ENCODE results near the gene PF4V1.
"Not testable (repeated sequence)": the region's sequence is repeated elsewhere in the genome, so short reads cannot be mapped to it uniquely, and the experiment has no call there.

The PF4V1 gene

DNA sequence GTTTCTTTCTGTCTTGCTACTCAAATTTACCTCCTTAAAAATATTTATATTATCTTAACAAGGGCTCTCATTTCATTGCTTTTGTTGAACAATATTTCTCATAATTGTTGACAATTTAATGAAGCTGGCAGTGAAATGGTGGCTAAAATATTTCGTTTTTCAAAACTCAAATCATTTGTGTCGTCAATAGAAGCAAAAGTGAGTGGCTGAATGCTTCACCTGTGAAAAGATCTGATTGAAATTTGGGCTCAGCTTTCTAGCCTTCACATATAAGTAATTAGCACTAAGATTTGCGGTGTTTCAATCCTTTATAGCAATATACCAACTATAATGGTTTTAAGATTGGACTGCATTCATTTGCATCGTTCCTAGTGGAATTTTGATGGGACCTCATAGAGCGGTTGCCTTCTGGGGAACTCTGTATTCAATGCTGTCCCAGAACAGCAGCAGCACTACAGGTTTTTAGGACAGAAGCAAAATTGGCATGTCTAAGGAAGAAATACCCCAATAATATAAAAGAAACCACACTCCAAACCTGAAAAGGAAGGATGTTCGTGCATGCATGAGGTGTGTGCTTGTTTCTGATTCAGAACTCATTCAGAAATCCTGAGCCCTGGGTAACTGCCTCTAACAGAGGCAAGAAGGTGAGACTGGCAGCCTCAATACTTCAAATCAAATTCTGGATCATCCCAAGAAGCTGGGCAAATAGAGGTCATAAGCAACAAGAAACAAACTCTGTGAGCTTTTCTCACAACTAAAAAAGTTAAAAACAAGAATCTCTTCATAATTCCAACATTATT is 18.6 kb downstream of the PF4V1 start:
- no peak for DNase-seq

DNA sequence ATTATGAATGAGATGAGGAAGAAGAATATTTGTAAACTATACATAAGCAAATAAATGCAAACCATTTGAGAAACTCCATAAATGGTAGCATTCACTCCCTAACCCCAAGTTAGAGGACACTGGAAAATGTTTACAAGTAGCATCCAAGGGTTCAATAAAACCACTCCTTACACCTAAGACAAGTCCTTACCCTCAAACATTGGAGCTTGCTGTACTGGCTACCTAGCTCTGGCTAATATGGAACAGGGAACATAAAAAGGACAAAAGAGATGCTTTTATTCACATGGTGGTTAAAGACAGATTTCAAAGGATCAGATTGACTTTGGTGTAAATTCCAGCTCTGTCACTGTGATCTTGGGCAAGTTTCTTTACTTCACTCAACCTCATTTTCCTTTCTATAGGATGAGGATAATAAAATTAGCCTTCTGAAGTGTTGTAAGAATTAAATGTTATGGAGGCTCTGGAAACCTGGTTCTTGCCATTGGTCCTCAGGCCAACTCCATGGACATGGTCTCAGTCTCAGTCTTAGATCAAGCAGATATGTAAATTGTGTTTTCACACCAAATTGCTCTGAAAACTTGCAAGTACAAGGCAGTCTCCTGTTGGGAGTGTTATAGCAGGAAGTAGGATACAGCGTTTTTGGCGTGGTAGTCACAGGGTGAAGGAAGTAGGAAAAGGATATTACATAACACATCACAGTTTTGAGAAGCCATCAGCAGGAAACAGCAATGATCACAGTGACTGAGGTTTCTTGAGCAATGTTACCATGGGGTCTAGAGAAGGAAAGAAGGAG is 19.4 kb downstream of the PF4V1 start:
- no peak for DNase-seq

DNA sequence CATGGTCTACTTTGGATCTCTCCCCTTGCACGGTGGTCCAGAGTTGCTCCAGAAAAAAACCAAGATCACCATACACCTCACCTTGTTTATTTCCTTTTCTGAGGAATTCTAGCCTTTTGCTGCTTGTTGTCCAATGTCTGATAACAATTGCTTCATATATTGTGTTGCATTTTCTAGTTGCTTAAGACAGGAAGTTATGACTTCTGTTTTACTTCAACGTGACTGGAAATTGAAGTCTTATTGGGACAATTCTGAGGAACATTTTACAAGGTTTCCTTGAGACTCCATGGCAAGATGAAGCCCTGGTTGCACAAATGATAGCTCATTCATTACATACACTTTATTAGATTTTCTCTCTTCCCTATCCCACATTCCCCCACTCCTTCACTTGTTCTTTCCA is 21.3 kb downstream of the PF4V1 start:
- no peak for DNase-seq

DNA sequence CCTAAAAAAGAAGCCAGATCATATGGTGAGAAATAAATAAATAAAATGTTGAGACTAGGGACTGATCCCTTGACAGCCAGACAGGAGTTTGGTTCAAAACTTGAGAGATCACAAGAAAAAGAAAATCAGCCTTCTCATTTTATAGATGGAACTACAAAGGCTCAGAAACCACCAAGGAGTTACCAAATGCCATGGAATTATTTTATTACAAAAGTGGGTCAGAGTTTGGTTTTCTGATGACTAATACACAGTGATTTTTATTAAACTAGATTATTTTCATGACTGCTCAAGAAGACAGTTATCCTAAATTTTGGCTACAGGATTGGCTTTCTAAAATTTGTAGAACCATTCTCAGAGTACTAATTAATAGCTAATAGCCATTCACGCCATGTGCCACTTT is 22.3 kb downstream of the PF4V1 start:
- no peak for DNase-seq

DNA sequence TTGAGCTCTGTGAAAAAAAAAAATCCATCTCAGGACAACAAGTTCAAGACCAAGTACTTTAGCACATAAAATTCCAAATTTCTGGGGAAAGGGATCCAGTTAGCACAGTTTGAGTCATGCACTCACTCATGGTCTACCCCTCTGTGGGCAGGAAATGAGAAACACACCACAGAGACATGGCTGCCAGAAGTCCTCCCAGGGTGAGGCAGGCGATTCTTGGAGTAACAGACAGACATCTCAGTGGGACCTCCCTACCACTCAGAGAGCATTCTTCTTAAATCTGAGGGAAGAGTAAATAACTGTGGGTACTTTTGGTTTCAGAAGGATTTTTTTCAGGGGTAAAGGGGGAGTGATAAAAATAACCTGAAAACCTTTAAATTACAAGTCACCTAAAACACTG is 30.2 kb downstream of the PF4V1 start:
- DNase-seq, result no peak

DNA sequence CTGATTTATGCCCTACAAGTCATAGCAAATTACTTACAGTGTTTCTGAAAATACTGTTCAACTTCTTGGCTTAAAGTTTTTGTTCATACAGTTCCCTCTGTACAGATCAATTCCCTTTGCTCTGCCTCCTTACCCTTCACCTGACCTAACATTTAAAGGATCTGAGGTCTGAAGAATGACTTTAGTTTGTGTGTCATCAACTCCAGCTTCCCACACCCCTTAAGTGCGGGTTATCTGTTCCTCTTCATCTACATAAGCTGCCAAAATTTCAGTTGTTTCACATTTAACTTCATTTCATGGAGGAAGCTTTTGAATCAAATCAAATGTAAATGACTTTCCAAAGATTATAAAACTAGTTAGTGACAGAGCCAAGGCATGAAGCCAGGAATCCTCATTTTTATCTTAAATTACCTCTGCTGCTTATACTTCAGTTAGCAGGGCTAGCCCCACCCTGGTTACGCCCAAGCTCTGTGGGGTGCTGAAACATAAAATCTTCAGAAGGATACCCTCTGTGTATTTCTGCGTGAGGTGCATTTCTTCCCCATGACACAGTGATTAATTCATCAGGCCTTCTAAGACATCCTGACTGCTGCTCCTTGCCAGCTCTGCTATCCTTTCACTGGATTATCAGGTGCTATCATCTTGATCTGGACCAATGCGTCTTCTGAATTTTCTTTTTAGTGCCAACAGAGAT is 32.6 kb downstream of the PF4V1 start:
- no peak for DNase-seq

DNA sequence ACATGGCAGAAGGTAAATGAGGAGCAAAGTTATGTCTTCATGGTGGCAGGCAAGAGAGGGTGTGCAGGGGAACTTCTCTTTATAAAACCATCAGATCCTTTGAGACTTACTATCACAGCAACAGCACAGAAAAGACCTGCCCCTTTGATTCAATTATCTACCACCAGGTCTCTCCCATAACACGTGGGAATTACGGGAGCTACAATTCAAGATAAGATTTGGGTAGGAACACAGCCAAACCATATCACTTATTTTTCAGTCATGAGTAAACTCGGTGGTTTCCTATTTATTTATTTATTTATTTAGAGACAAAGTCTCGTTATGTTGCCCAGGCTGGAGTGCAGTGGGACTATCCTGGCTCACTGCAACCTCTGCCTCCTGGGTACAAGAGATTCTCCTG is 38.2 kb downstream of the PF4V1 start:
- DNase-seq, result no peak

DNA sequence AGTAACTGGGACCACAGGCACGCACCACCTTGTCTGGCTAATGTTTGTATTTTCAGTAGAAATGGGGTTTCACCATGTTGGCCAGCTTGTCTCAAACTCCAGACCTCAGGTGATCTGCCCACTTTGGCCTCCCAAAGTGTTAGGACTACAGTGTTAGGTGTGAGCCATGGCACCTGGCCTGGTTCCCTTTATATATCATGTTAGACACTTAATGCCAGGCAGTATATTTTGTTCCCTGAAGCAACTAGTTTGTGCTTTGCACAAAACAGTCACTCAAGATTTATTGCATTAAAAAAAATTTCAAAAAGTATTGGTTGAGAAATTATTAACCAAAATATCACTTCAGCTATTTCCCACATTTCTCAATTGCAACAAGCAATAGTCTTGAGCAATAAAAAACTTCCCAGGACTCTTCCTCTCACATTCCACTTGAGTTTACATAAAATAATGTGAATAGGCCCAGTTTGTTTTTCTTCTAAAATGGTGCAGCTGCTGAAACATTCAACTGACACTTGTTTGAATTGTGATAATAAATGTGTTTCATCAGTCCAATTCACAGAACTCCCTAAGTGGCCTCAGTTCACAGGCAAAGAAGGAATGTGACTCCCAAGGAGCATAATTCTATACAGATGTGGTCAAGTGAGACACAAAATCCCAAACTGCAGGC is 38.8 kb downstream of the PF4V1 start:
- no peak for DNase-seq

DNA sequence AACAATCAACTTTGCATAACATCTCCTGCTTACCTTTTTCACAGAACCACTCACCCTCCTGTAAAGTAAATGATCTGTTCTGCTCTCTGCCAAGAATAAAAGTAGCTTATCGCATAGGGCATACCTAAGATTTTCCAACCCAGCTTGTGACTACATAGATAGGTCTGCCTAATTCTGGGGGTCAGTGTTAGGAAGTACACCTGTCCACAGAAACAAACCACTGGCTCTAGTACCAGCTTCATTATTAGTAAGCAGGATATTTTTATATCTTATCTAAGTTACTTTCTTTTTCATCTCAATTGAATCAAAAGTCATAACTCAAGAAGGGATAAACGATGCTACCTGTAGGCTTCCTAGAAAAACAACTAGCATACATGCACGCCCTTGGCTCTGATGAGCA is 39.9 kb downstream of the PF4V1 start:
- DNase-seq, result no peak

DNA sequence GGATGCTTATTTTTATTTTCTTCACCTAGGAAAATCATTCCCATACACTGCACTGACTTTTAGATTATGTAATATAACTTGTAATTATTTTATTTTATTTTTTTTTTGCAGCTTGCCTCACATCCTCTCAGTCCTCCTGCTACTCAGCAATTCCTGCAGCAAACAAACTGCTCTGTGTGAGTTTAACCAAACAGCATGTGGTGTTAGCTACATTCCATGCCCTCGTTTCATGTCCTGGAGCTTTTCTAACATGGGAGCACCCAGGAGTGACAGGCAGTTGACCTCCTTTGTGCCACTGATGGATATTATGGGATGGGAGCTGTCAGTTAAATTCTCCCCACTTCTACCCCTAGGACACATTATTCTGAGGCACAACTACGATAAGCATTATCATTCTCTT is 40.9 kb downstream of the PF4V1 start:
- no peak for DNase-seq

DNA sequence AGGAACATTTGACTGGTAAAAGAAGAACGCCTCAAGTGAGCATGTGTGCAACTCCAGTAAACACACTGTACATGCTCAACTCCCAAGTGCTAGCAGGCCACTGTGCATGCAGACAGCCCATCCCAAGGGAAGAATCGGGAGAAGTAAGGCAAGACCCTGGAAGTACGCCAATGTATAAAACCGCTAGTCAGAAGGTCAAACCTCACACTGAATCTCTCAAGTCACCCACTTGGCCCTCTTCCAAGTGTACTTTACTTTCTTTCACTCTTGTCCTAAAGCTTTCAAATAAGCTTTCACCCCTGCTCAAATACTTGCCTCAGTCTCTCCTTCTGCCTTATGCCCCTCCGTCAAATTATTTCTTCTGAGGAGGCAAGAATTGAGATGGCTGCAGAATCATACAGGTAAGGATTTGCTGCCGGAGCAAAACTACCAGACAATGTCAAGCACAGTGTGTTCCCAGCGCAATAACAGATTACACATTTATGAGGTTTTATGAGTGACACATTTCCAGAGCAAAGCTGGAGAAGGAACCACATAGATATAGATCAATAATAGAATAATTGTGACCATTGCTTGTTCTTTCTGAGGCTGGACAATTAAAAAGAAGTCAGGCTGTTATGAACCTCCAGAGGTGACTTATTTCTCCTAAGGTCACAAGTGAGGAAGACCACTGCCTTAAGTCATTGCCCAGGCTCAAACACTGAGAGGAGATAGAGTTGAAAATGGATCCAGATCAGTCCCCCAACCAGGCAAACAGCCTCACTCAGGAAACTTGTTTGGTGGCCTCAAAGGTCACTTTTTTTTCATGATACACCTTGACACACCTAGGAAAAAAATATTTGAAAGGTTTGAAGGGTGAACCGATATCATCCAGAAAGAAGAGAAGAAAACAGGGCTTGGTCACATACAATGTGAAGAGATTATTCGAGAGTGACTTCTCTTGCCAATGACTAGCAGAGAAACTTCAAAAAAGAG is 42.4 kb downstream of the PF4V1 start:
- no peak for DNase-seq

DNA sequence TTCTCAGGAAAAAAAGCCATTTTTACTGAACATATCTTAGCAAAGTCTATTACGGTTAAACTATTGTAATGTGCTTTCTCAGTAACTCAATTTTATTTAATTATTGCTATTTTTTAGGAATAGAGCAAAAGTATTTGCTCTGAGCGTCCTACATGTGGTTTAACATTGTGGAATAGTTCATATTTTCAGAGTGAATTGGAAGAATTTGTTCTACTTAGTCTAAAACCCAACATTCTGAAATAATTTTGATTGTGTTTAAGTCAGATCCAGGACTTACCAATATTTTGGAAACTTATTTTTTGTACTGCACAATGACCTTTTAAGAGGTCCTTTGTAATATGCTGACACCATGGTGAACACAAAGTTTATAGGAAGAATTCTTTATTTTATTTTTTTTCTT is 43.3 kb downstream of the PF4V1 start:
- DNase-seq, result no peak

DNA sequence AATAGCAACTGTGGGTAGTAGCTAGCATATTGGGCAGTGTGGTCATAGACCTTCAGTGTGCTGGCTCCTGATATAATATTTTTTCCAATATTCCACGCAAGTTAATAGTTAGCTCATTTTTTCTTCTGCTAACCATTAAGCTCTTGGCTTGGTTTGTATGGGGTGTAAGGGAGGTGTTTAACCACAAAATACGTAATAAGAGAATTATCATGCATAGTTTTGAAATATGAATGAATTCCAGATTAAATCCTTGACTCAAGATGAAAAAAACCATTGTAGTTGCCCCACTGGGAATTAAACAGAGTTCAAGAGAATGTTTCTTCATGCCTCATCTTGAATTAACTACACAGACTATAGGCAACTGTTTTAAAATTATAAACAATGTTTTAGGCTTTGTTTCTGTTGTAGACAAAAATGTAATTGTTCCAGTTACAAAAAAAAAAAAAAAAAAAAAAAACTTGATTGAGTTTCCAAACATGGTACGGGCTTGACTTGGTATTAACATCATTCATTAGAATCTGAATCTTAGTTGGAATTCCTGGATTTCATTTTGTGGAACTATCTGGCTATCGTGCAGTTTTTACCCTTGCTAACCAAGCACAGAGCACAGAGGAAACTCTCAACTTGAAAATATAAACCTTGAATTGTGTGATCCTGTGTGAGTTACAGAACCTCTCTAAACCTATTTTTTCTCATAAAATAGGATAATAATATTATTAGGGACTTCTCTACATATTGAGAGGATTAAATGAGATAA is 44.5 kb downstream of the PF4V1 start:
- DNase-seq, result no peak

DNA sequence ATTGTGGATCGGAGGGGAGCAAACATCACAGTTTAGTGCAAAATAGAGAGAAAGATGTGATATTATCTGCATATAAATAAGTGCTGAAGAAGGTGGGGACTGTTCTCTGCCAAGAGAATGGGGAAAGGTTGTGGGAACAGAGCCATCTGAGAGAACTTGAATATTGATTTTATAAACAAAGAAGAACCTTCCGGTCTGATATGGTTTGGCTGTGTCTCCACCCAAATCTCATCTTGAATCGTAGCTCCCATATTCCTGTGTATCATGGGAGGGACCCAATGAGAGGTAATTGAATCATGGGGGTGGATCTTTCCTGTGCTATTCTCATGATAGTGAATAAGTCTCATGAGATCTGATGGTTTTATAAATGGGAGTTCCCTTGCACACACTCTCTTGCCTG is 46.2 kb downstream of the PF4V1 start:
- DNase-seq, result not testable (repeated sequence)

DNA sequence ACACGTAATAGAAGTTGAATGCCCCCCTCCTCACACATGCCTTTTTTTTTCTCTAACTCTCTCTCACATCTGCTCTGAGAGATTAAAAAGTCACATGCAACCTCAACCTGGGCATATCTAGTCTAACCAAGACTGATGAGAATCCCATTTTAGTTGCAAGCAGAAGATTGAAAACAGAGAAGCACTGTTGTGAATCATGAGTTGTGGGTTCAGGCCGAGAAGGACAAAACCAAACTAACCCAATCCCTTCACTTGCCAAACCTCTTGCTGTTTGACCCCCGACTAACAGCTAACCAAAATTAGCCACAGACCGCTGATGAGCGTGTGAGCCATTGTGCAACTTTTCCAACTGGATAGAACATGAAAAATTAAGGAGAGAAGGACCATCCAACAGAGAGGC is 47.9 kb downstream of the PF4V1 start:
- no peak for DNase-seq

DNA sequence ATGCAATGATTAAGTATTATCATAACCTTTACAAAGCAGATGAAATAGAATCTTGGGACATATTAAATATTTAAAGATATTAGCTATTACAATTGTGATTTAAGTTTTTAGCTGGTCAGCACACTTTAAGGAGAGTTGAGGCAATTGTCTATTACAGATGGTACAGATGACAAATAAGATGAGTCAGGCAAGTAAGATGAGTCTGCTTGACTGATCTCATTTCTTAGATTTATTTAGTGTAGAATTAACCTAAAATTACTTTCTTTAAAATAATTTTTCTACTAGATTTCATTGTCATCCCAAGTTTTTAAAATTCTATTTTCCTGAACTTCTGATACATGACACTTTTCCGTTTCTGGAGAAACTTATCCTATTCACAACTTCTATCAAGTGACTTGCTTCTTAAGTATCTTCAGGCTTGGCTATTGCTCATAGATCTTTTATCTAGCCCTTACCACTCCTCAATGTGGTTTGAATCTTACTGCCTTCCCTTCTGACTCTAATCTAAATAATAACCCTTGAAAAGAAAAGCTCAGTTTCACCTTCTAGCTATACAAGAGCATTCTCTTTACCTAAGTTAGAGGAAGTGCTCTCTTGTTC is 49.0 kb downstream of the PF4V1 start:
- no peak for DNase-seq

DNA sequence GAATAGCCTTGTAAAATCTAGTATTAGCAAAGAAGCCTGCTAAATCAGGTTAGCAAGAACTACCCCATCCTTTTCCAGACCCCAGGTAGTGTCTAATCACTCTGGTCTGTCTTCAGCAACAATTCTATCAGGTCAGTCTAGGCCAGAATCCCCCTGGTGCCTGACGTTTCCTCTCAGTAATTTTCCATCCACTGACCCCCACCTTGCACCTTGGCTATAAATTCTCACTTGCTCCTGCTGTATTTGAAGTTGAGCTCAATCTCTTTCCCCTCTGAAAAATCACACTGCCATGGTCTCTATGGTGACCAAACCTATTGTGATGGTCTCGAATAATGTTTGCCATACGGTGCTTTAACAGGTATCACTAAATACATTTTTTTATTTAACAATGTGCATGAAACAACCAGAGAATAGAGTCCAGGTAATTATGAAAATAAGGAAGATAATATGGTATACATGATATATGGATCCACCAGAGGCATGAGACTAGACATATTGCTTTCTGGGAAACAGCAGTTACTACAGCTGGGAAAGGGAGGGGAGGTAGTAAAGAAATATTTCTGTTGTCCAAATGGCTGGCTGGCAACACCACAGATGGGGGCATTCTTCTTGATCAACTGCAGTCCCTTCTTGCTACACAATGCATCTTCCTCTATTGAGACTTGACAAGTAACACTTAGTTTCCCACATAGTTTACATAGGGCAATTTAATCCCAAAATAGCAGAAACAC is 49.9 kb downstream of the PF4V1 start:
- no peak for DNase-seq
